HepG2 (cell line): ENCODE measurements around the gene AGRN. TPM values are rescaled to one million over a fixed set of nuclear protein-coding genes. Genes with fewer than 3 reads are reported as not detected.

Experiments used
- CBX1 ChIP-seq: IDR thresholded peaks from one replicate; pipeline ENCODE4 v1.6.1; 2016; ENCODE audit warnings: antibody characterized with exemption, low read depth
- CENPX ChIP-seq: sonication (generic); formaldehyde crosslinking; IDR thresholded peaks from 2 replicates; pipeline ENCODE4 v1.9.0; 2021; ENCODE audit warnings: mild to moderate bottlenecking, missing genetic modification reagents, moderate library complexity
- EEA1 ChIP-seq: sonication (generic); formaldehyde crosslinking; IDR thresholded peaks from 2 replicates; pipeline ENCODE4 v1.5.1; 2020; ENCODE audit warnings: mild to moderate bottlenecking, missing genetic modification reagents, borderline replicate concordance
- FLYWCH1 ChIP-seq: sonication (generic); formaldehyde crosslinking; IDR thresholded peaks from 2 replicates; pipeline ENCODE4 v1.8.1; 2023; ENCODE audit warnings: mild to moderate bottlenecking, missing genetic modification reagents
- FOXO1 ChIP-seq: sonication (generic); formaldehyde crosslinking; IDR thresholded peaks from 2 replicates; pipeline ENCODE4 v1.4.0; 2020; ENCODE audit warnings: missing genetic modification reagents
- IRF2 ChIP-seq: IDR thresholded peaks from 2 replicates; pipeline ENCODE4 v1.6.1; 2018; ENCODE audit warnings: missing genetic modification reagents, missing compliant biosample characterization
- MIER2 ChIP-seq: IDR thresholded peaks from 2 replicates; pipeline ENCODE4 v1.6.1; 2016; ENCODE audit warnings: missing biosample characterization, missing genetic modification reagents
- NFE2L1 ChIP-seq: sonication (generic); formaldehyde crosslinking; IDR thresholded peaks from 2 replicates; pipeline ENCODE4 v1.4.0; 2020; ENCODE audit warnings: missing genetic modification reagents, mild to moderate bottlenecking, borderline replicate concordance
- PPARG ChIP-seq: conservative IDR thresholded peaks from 2 replicates; pipeline ENCODE4 v1.6.1; 2016; ENCODE audit warnings: missing biosample characterization, missing genetic modification reagents
- RARA ChIP-seq: IDR thresholded peaks from 2 replicates; pipeline ENCODE4 v1.6.1; 2016; ENCODE audit warnings: missing genetic modification reagents, missing compliant biosample characterization
- SP5 ChIP-seq: IDR thresholded peaks from 2 replicates; pipeline ENCODE4 v1.6.1; 2016; ENCODE audit warnings: low read depth, borderline replicate concordance
- TARDBP ChIP-seq: sonication (generic); formaldehyde crosslinking; IDR thresholded peaks from 2 replicates; pipeline ENCODE4 v1.8.0; 2022; ENCODE audit warnings: mild to moderate bottlenecking, missing genetic modification reagents
- TCF7 ChIP-seq: sonication (generic); IDR thresholded peaks from 2 replicates; pipeline ENCODE4 v1.6.1; 2016; ENCODE audit warnings: antibody characterized with exemption, low read depth
- TOE1 ChIP-seq: sonication (generic); formaldehyde crosslinking; IDR thresholded peaks from 2 replicates; pipeline ENCODE4 v1.4.0; 2020; ENCODE audit warnings: mild to moderate bottlenecking, missing genetic modification reagents
- ZNF12 ChIP-seq: sonication (generic); formaldehyde crosslinking; IDR thresholded peaks from 2 replicates; pipeline ENCODE4 v1.5.0; 2020; ENCODE audit warnings: missing genetic modification reagents
- ZNF484 ChIP-seq: sonication (generic); formaldehyde crosslinking; IDR thresholded peaks from 2 replicates; pipeline ENCODE4 v1.5.1; 2020; ENCODE audit warnings: mild to moderate bottlenecking, low read depth, missing genetic modification reagents, borderline replicate concordance
- polyA plus RNA-seq, 8 experiments: library from polyadenylated mRNA; depleted of rRNA in 3 of 8; stranded (reverse) in 7 of 8; unstranded in 1 of 8; fragments of >200 nt; fragmentation: Illumina TruSeq in 4 of 8; extraction: Trizol in 4 of 8; gene quantifications; 2 replicates each; pipeline versions ENCODE4 v1.2.1 to v1.2.3, GENCODE V29; 2011 to 2016; ENCODE audit warnings: low read depth in 4 of 8, missing spikeins in 1 of 8, mixed read lengths in 1 of 8; ENCODE audit not compliant: insufficient read depth in 1 of 8
- total RNA-seq, 5 experiments: library from RNA; depleted of rRNA; stranded (reverse); fragments of >200 nt; fragmentation: Illumina TruSeq; extraction: Trizol; gene quantifications; 2 replicates each; pipeline ENCODE4 v1.2.3, GENCODE V29; 2016; ENCODE audit warnings: low read depth in 1 of 5
- TF ChIP-seq, protein P1 (sequence below): IDR thresholded peaks from 2 replicates; pipeline ENCODE4 v1.6.1; 2016
- TF ChIP-seq, protein P2 (sequence below): sonication (generic); formaldehyde crosslinking; IDR thresholded peaks from 2 replicates; pipeline ENCODE4 v1.4.0; 2020; ENCODE audit warnings: missing genetic modification reagents, borderline replicate concordance
- TF ChIP-seq, protein P3 (sequence below): sonication (generic); formaldehyde crosslinking; IDR thresholded peaks from 2 replicates; pipeline ENCODE4 v1.5.0; 2020; ENCODE audit warnings: mild to moderate bottlenecking, low read depth, missing genetic modification reagents, borderline replicate concordance
- TF ChIP-seq, protein P4 (sequence below): sonication (generic); formaldehyde crosslinking; IDR thresholded peaks from 2 replicates; pipeline ENCODE4 v1.4.0; 2020; ENCODE audit warnings: missing genetic modification reagents
- TF ChIP-seq, protein P5 (sequence below): sonication (generic); formaldehyde crosslinking; IDR thresholded peaks from 2 replicates; pipeline ENCODE4 v1.9.0; 2021; ENCODE audit warnings: missing genetic modification reagents, borderline replicate concordance
- TF ChIP-seq, protein P6 (sequence below): sonication (generic); formaldehyde crosslinking; IDR thresholded peaks from 2 replicates; pipeline ENCODE4 v1.4.0; 2020; ENCODE audit warnings: missing genetic modification reagents

Gene AGRN
- total and polyA plus RNA-seq, 2 of the 13 experiments (the other 11 are each of a cell fraction or from before 2014, with no cell fraction given): 29.8 to 65.2 TPM

DNA sequence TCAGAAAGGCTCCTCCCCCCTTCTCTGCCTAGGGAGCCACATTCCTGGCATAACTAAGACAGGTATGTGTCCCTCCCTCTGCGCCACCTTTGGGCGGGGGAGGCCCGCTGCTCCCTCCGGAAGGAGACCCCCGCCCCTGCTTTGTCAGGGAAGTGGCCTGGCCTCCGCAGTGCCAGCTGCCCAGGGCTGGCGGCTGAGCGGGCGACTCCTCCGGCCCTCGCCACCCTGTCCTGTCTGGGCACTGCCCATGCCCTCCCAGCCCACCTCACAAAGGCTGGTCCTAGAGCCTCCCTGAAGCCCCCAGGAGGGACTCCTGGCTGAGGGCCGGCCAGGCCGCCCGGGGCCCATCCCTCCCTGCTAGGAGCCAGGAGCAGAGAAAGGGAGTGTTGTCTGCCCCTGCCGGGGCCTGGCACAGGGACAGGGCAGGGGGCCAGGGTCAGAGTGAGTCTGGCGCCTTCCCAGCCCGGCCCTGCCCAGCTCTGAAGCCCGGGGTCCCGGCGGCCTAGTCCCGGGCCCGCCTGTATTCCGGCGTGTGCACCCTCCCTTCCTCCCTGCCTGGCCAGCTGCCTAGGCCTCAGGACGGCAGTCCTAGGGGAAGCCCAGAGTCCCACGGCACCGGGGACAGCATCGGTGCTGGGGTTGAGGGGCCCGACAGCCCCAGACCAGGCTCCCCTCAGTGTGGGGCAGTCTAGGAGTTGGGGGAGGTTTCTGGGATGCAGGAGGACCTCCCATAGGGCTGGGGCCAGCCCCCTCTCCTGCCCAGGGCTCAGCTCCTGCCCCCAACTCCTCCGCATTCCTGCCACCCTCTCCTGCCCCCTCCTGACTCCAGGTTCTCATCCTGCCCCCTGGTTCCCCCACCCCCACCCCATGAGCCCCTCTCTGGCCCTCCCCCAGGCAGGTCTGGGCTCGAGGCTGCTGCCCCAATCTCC lies 5.1 kb downstream of the AGRN start (continued):
- TF ChIP-seq, protein P1, sequence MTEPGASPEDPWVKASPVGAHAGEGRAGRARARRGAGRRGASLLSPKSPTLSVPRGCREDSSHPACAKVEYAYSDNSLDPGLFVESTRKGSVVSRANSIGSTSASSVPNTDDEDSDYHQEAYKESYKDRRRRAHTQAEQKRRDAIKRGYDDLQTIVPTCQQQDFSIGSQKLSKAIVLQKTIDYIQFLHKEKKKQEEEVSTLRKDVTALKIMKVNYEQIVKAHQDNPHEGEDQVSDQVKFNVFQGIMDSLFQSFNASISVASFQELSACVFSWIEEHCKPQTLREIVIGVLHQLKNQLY (CRISPR knock-in tag): no peak
- TF ChIP-seq EEA1 (CRISPR knock-in tag): no peak
- TF ChIP-seq, protein P2, sequence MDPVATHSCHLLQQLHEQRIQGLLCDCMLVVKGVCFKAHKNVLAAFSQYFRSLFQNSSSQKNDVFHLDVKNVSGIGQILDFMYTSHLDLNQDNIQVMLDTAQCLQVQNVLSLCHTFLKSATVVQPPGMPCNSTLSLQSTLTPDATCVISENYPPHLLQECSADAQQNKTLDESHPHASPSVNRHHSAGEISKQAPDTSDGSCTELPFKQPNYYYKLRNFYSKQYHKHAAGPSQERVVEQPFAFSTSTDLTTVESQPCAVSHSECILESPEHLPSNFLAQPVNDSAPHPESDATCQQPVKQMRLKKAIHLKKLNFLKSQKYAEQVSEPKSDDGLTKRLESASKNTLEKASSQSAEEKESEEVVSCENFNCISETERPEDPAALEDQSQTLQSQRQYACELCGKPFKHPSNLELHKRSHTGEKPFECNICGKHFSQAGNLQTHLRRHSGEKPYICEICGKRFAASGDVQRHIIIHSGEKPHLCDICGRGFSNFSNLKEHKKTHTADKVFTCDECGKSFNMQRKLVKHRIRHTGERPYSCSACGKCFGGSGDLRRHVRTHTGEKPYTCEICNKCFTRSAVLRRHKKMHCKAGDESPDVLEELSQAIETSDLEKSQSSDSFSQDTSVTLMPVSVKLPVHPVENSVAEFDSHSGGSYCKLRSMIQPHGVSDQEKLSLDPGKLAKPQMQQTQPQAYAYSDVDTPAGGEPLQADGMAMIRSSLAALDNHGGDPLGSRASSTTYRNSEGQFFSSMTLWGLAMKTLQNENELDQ (CRISPR knock-in tag): no peak
- TF ChIP-seq, protein P3, sequence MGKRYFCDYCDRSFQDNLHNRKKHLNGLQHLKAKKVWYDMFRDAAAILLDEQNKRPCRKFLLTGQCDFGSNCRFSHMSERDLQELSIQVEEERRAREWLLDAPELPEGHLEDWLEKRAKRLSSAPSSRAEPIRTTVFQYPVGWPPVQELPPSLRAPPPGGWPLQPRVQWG (CRISPR knock-in tag): no peak
- TF ChIP-seq FOXO1 (CRISPR knock-in tag): no peak
- TF ChIP-seq MIER2 (CRISPR knock-in tag): no peak
- TF ChIP-seq RARA: no peak
- TF ChIP-seq IRF2 (CRISPR knock-in tag): no peak
- no peak for TF ChIP-seq PPARG
- TF ChIP-seq TOE1 (CRISPR knock-in tag): no peak
- TF ChIP-seq, protein P4, sequence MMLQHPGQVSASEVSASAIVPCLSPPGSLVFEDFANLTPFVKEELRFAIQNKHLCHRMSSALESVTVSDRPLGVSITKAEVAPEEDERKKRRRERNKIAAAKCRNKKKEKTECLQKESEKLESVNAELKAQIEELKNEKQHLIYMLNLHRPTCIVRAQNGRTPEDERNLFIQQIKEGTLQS: no peak
- TF ChIP-seq CBX1: no peak
- TF ChIP-seq, protein P5, sequence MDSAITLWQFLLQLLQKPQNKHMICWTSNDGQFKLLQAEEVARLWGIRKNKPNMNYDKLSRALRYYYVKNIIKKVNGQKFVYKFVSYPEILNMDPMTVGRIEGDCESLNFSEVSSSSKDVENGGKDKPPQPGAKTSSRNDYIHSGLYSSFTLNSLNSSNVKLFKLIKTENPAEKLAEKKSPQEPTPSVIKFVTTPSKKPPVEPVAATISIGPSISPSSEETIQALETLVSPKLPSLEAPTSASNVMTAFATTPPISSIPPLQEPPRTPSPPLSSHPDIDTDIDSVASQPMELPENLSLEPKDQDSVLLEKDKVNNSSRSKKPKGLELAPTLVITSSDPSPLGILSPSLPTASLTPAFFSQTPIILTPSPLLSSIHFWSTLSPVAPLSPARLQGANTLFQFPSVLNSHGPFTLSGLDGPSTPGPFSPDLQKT (CRISPR knock-in tag): no peak
- TF ChIP-seq NFE2L1 (CRISPR knock-in tag): no peak
- TF ChIP-seq FLYWCH1 (CRISPR knock-in tag): no peak
- no peak for TF ChIP-seq CENPX (CRISPR knock-in tag)
- no peak for TF ChIP-seq ZNF484 (CRISPR knock-in tag)
- TF ChIP-seq TARDBP: no peak
- TF ChIP-seq SP5 (CRISPR knock-in tag): peak; percentile 68; the same call in 1 of the 2 replicates
- no peak for TF ChIP-seq TCF7
- TF ChIP-seq ZNF12: no peak
- TF ChIP-seq, protein P6, sequence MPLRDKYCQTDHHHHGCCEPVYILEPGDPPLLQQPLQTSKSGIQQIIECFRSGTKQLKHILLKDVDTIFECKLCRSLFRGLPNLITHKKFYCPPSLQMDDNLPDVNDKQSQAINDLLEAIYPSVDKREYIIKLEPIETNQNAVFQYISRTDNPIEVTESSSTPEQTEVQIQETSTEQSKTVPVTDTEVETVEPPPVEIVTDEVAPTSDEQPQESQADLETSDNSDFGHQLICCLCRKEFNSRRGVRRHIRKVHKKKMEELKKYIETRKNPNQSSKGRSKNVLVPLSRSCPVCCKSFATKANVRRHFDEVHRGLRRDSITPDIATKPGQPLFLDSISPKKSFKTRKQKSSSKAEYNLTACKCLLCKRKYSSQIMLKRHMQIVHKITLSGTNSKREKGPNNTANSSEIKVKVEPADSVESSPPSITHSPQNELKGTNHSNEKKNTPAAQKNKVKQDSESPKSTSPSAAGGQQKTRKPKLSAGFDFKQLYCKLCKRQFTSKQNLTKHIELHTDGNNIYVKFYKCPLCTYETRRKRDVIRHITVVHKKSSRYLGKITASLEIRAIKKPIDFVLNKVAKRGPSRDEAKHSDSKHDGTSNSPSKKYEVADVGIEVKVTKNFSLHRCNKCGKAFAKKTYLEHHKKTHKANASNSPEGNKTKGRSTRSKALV (CRISPR knock-in tag): no peak
